OCI-LY1 (cell line): ENCODE measurements around the gene SLC25A53.
"Not testable (repeated sequence)": the region's sequence is repeated elsewhere in the genome, so short reads cannot be mapped to it uniquely, and the experiment has no call there.

ENCODE experiments used
- CTCF ChIP-seq: fragments of 200-600 bp; sonication (generic), shearing (Covaris generic); IDR thresholded peaks from 2 replicates; pipeline ENCODE4 v1.5.1; 2017; ENCODE audit warnings: mild to moderate bottlenecking, antibody characterized with exemption, low read length, moderate library complexity, mixed read lengths
- EZH2 ChIP-seq: fragments of 200-600 bp; sonication (generic), shearing (Covaris generic); IDR thresholded peaks from 2 replicates; pipeline ENCODE4 v1.8.0; 2017; ENCODE audit warnings: borderline replicate concordance, mixed run types, mild to moderate bottlenecking, antibody characterized with exemption, low read length, moderate library complexity, mixed read lengths

DNA sequence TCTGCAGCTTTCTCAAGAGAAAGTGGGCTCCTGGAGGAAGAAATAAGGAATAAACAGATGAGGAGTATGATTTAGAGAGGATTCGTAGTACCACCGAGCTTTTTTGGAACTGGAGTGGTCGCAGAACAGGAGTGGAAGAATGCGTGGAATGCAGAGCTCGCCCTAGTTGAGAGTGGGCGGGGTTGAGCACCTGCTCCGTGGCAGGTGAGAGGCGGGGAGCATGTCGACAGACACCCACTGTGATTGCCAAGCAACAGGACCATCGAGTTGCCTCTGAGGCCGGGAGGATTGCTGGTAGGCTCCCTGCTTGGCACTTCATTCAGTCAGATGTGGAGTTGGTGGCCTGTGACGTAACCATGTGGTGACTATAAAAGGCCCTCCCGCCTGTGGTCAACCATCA, 101.9 kb downstream of the SLC25A53 start:
- not testable (repeated sequence) for TF ChIP-seq CTCF, EZH2
